HG03457 (cell line): ENCODE results near the gene POLA1.

ENCODE experiments used
- ATAC-seq: cut with Tn5 transposase; IDR thresholded peaks from one replicate; pipeline ENCODE4 v1.9.1; 2021; ENCODE audit warnings: moderate number of reproducible peaks; ENCODE audit not compliant: unreplicated experiment

Gene POLA1

DNA sequence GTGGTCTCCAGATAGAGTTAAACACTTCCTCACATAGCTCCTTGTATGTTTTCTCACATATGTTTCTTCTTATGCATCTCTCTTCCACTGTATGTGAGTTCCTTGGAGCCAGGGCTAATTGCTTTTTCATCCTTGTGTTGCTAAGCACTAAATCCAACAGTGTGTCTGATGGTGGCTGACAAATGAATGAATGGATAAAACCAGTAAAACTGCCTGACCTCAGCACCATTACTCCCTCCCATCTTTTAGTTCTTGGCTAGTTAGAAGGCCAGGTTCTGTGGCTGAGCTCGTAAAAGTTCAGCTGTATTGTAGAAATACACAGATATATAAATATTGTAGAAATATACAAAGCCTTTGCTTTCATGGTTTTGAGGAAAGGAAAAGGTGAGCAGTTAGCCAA, 271.7 kb downstream of the POLA1 start:
- no peak for ATAC-seq

DNA sequence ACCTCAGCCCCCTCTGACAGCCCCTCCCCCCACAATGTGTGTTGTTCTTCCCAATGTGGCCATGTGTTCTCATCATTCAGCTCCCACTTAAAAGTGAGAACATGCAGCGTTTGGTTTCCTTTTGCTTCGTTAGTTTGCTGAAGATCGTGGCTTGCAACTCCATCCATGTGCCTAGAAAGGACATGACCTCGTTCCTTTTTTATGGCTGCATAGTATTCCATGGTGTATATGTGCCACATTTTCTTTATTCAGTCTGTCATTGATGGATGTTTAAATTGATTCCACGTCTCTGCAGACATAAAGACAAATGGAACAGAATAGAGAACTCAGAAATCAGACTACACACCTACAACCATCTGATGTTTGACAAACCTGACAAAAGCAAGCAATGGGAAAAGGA, 276.1 kb downstream of the POLA1 start:
- ATAC-seq: no peak

DNA sequence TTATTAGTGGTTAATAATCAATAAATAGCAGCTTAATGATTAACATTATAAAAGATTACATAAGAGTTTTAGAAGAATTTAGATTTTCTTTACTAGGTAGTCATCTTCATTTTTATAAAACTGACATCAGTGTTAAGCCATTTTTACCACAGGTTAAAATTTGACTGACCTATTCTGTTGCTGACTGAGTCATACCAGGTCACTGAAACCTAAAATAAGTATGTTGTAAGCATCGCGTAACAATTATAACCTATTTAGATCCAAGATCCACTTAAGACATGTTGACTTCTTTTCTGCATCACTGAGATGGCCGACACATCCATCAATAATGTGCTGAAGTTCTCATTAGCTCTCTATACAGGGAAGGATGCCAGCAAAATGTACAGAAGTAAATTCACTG, 285.4 kb downstream of the POLA1 start:
- no peak for ATAC-seq

DNA sequence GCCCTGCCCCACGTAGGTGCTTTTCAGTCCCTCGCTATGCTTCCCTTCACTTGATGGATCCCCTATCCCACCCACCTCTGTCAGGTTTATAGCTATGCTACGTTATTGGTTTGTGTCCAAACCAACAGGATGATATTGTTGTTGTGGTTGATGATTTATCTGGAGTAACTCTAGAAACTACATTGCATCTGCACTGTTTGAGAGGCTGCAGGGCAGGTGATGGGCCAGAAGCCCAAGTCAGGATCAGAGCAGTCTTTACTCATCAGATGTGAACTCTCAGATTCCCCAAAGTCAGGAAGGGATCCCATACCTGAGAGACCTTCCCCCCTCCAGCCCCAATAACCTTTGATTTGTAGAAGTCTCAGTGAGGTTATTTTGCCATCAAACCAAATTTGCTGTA, 287.3 kb downstream of the POLA1 start:
- no peak for ATAC-seq

DNA sequence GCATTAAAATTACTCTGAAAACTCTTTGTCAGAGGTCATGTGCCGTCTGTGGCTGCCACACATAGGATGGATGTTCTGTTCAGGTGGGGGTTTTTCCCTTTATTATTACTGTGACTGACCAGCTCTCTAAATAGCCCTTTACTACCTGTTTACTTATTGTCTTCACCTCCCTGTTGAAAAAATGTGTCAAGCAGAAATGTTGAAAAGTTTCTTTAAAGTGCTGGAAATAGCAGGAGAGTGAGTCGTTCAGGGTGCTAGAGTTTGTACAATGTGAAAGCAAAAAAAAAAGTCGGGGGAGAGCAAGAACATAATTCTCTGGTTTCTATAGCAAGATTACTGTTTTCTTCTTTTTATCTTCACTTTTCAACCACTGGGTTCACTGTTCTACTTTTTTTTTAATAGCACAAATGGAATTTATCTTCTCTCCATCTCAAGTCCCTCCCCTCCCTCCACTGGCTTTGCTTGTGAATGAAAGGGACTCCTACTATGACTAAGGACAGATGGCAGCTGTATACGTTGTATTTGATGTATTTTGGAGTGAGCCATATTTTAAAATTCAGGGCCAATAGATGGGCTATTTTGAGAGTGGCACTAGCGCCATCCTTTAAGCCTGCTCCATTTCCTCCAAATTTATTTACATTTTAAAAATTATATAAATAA, 288.7 kb downstream of the POLA1 start:
- no peak for ATAC-seq

DNA sequence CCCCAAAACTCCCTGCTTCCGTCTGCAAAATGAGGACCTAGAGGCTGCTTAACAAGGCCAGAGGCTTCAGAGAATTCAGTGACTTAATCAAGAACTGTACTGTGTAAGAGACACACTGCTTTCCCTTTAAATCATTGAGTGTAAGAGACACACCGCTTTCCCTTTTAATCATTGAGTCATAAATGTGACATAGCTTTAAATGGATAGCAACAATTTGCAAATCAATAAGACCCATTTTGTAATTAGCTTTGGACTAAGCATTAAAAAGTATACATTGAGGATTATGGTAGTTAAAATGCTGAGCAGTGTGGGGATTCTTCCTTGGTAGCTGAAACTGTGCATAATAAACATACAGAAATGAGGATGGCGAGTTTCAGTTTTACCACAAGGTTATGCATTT, 290.2 kb downstream of the POLA1 start:
- ATAC-seq: no peak

DNA sequence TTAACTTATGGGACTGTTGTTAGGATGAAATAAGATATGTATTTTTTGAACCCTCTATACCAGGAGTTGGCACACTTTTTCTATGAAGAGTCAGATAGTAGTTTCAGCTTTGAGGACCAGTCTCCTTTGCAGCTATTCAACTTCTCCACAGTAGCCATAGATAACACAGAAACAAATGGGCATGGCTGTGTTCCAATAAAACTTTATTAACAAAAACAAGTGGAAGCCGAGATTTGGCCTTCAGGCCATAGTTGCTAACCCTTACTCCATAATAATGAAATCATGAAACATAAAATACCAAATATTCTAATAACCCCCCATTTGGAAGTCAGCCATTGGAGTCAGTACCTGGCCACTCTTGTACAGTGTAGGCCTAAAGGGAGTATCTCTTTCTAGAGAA, 291.4 kb downstream of the POLA1 start:
- no peak for ATAC-seq

DNA sequence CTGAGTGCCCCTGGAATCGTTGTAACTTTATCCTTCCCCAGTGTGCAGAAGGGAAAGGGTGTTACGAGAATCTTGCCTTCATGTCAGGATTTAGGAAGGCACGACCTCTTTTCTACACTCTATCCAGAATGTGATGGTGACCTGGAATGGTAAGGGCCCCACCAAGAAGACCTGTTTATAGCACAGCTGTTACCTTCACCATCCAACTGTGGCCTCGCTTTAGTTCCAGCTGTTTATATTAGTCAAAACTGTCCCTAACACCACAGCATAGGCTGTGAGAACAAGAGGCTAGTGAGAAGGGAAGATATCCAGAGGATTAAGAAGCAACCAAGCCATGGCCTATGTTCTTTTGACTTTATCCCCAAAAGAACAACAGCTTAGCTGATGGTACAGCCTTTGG, 294.0 kb downstream of the POLA1 start:
- no peak for ATAC-seq

DNA sequence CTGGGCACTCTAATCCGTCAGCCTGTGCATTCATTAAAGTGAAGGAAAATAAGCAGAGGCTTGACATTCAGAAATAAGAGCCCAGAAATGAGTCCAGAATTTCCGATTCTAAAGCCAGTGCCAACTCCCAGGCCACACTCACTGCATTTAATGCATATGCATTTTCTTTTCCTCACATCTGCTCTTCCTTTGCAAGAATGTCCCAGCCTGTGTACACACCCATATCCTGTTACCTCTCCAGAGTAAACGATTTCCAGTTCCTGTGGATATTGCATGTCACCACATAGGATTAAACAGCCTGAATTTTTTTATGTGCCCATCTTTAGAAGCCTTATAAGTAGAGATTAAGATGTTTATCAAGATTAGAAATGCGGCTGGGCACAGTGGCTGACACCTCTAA, 294.6 kb downstream of the POLA1 start:
- no peak for ATAC-seq

DNA sequence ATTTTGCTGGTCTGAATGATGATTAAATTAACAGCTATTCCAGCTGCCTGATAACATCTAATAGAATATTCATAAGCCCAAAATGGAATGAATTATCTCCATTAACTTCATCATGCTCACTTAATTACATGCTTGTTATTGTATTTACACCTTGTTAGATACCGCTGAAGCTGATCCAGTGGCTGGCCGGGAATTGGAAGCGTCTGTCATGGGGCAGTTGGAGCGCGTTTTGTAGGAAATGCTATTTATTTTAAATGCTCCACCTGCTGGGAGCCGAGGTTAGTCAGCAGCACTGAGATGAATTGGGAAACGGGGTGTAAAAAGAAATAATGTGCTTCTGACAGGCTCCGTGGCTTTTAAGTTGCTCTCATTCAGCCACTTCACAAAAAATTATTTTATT, 296.8 kb downstream of the POLA1 start:
- no peak for ATAC-seq

DNA sequence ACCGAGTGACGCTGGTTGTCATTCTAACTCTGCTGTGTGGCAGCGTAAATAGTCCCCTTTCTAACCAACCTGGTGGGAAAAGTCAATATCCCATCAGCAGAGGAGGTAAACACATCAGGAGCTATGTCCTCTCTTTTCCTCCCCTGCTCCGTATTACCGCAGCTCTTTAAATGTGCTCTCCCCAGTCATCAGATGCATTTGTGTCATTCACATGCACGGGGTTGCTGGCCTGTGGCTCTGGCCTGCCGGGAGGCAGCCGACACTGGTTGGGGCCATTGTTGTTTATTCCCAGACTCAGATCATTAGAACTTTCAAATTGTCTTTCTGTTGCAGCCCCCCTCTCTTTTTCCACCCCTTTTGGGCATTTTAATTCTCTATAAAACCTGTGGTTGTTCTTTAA, 300.2 kb downstream of the POLA1 start:
- no peak for ATAC-seq

DNA sequence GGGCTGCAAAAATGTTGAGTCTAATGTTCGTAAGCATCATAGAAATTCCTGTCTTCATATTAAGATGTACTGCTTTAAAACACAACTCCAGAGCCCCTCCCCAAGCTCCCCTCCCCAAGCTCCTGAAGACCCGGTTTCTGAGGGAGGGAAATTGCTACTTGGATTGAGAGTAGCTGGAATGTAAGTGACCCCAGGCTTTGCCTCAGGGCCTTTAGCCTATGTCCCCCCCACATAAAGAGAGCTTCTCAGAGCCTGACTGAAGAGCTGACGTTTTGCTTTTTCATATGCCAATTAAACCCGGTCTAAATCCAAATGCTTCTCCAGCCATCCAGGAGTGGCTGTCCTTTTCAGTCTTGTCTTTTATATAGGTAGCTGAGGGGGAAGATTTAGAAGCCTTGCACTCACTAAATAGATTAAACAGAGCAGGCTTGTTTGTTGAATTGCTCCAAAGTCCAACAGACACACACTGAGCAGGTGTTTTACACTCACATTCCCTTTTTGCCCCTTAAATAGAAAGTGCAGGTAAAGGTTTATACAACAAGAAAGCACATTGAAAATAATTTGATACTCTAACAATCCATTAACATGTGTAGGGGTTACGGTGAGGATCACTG, 302.5 kb downstream of the POLA1 start:
- ATAC-seq: no peak

DNA sequence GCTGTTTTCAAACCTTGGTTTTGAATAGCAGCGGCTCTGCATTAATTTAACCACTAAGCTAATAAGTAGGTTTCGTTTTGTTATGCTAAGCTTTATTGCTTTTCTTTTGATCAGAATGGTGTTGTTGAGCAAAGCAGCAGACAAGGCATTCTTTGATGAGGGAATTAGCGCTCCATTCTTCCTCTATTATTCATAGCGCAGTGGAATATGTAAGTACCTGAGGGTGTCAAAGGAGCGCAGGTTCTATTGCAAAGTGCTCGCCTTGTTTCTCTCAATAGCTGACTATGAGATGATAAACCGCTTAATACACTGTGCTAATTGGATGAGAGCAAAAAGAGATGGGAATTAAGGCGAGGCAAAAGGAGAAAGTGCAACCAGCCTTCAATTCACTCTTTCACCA, 305.8 kb downstream of the POLA1 start:
- ATAC-seq: no peak

DNA sequence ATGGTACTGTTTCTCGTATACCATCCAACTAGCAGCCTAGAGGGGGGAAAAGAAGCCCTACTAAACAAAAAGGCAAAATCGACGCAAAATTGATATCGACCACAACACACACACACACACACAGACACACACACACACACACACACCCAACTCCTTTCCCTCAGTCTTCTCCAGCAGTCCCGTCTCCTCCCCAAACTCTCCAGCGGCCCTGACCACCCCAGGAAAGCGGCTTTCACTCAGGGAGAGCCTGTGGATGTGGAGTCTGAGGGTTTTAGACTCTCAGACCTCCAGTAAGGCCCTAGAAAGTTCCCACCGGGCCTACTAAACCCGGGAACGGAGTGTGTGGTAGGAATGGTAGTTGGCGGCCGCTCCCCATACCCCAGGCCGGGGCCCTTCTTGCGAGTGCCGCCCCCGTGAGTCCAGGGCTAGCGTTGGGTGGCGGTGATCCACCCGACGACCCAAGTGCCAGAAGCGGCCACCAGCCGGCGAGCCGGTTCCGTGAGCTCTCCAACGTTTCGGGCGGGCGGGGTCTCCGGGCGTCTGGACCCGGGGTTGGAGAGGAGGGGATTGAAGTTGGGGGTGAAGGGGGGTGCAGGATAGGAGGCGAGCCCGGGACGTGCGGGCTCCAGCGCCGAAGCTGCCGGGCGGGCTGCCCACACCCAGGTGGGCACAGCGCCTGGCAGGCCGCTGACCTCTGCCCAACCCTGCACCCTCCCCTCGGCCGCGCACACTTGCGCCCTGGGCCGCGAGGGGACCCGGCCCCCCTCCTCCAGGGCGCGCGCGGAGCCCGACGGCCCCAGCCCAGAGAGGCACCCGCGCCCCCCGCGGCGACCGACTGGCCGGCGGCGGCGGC, 308.3 kb downstream of the POLA1 start:
- no peak for ATAC-seq

DNA sequence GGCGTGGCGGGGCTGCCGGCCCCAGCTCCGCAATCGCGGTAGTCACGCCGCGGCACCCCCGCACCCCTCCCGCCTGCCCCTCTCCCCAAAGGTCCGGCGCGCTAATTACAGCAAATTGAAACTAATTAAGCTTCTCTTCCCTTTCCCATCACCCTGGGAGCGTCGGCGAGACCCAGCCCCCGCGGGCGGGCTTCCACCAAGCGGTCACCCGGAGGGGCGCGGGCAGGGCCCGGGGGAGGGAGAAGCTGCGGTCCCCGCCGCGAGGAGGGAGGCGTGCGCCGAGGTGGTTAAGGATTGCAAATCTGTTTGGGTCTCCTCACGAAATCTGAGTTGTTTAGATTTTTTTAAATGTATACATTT, 308.9 kb downstream of the POLA1 start:
- no peak for ATAC-seq

DNA sequence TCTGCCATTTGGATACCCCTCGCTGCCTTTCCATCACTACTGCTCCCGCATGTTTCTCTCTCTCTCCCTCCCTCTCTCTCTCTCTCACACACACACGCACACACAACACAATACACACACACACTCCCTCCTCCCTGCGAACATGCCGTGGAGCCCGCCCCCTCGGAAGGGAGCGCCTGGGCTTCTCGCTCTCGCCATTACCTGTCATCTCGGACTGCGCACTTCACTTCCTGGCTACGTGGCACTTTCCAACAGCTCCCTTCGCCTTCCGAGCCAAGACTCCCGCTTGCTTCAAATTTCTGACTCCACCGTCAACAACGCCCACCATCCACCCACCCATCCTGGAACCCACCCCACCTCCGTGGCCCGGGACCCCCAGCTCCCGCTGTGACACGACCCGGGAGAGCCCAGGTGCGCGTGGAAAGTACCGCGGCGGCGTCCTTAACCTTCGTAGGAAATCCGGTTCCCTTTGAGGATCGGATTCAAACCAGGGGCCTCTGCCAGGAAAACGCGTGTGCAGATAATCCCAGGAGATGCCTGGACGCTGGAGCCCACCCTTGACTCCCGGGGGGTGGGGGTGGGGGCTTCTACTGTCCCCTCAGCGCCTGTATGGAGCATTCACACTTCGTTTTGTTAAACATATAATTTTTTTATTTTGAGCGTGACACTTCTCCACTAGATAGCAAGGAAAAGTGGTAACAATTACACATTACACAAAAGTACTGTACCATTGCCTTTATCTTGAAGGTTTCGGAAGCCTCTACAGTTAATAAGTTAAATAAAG, 309.5 kb downstream of the POLA1 start:
- ATAC-seq: no peak

DNA sequence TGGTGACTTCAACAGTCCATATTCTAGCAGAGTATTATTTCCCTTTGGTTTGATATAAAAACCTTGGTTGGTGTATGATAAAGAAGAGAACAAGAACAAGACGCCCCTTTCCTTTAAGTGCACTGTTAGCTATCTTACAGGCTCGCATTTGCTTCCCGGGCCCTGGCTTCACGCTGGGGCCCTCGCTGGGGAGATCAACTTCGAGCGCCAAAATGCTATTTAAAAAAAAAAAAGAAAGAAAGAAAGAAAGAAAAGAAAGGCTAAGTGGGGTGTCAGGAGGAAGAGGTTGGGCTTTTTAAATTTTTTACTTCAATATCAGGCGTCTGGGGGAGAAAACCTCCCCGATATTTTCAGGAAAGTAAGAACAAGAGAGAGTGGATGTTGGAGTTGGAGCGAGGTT, 310.3 kb downstream of the POLA1 start:
- ATAC-seq: no peak

DNA sequence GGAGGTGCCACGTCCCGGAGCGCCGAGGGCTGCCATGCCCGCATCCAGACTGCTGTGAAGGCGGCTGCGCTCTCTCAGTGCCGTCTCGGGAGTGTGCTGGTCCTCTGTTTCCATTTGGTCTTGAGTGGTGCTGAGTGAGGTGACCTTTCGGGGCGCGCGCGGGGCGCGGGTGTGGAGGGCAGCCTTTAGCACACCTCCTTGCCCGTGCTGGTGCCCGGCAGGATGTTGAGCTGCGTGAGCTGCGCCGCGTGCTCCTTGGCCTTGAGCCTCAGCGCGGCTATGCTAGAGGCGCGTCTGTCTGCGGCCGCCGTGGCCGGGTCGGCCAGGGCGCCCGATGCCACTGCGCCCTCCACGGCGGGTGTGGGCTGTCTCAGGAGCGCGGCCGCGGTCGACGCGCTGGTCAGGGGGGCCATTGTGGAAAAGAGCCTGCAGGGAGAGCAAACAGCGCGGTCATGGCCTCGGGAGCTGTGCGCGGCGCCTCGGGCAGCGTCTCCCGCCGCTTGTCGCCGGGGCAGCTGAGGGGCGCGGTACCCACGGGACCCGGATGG, 310.8 kb downstream of the POLA1 start:
- ATAC-seq: no peak

DNA sequence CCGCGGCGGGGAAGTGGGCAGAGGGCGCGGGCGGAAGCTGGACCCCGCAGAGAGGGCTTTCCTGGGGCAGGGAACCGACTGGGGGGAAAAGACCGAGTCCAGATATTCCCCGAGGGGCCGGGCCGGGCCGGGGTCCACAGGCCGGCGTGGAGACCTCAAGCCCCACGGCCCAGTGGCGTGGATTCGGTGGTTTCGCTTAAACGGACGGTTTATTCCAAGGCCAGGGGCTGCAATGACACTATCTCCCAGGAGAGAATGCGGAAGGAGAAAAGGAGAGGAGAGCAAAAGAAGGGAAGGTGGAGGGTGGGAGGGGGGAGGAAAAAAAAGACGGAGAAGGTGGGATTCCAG, 311.3 kb downstream of the POLA1 start:
- ATAC-seq: no peak

DNA sequence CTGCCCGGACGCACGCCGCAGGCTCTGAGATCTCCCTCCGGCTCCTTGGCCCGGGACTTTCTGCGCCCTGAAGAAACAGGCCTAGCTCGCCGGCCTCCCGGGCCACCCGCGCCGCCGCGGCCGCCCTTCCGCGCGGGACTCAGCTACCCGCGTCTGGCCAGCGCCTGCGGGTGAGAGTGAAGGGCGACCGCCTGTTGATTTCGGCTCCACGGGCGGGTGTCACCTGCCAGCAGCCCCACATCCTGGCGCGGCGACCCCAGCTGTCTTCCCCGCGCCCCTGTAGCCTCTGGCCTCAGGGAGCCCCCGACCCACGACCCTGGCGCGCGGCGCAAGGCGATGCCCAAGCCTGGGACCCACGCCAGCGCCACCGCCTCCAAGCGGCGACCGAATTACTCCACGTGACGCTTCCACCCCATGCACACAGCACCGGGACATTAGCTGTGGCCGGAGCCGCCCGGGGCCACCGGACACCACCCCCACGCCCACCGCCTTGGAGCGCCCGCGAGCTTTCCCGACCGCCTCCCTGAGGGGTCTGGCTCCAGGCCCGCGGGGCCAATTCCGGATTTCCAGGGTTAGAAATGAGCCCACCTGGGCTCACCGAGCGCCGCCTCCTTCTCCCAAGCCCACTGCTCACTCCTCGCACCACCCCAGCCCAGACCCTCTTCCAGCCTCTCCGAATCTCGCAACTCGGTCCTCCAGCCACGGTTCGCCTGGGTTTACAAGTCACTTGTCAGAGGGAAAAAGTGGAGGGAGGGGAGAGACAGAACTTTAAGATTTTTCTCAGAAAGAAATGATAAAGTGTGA, 311.9 kb downstream of the POLA1 start:
- ATAC-seq: no peak
